ENCODE measurements around the gene ZMPSTE24.

ZMPSTE24 gene

DNA sequence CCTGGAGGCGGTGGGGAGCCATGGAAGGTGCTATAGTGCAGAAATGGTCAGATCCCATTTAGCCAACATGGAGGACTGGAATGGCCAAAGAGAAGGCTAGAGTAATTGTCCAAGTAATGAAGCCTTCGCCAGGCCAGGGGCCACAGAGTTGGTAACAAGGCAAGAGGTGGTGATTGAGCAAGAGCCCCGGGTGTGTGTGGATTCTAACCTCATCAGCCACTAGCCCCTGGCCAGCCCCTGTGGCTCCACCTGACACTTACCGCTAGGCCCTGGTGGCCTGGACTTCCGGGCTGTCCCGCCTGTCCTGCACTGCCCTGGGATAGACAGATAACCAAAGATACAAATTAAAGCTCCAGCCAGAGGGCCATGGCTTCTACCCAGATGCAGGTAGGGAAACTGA, 49.1 kb downstream of the ZMPSTE24 start:
- H3K36me3 ChIP-seq (ENCODE audit: control insufficient read depth, insufficient read depth, low read length) = peaks cover 7% of the 10 kb centered on the region
- WGBS (ENCODE audit: extremely low coverage, insufficient coverage, low lambda C conversion rate) = no CpG with 5 or more reads among the region's 6 CpGs
- no peaks in the 10 kb centered on the region for H3K79me1 ChIP-seq (ENCODE audit: low read length)
- H3K79me2 ChIP-seq (ENCODE audit: control insufficient read depth, insufficient read depth, low read length) = no peaks in the 10 kb centered on the region
- no peaks in the 10 kb centered on the region for H3K27me3 ChIP-seq (ENCODE audit: insufficient read depth, low read length, poor library complexity)
- no peak overlapping the region for H4K5ac ChIP-seq (ENCODE audit: low read length)
- H2BK5ac ChIP-seq (ENCODE audit: low read length) = no peak overlapping the region
- no peak overlapping the region for H3K18ac ChIP-seq (ENCODE audit: low read length)
- H2BK15ac ChIP-seq (replicated peaks; ENCODE audit: low read depth) = no peak overlapping the region
- H3K4ac ChIP-seq (ENCODE audit: low read depth, low read length) = no peak overlapping the region
- H4K8ac ChIP-seq (ENCODE audit: low read depth, low read length) = no peak overlapping the region
- no peak overlapping the region for H3K56ac ChIP-seq (ENCODE audit: low read length)
- H3K4me1 ChIP-seq (ENCODE audit: control insufficient read depth, low read depth, low read length) = no peaks in the 10 kb centered on the region
- H3K23ac ChIP-seq (ENCODE audit: low read length) = no peak overlapping the region
- no peak overlapping the region for H3K4me3 ChIP-seq (ENCODE audit: low read length)
- DNase-seq = no peak
- no peak overlapping the region for H2AK5ac ChIP-seq (ENCODE audit: low read length)
- no peak overlapping the region for H3K27ac ChIP-seq (ENCODE audit: low read depth, low read length)
- no peak overlapping the region for H3K4me2 ChIP-seq (ENCODE audit: low read length)
- H2BK120ac ChIP-seq (ENCODE audit: low read depth, low read length) = no peak overlapping the region
- no peak overlapping the region for H3K9ac ChIP-seq (ENCODE audit: low read length)

DNA sequence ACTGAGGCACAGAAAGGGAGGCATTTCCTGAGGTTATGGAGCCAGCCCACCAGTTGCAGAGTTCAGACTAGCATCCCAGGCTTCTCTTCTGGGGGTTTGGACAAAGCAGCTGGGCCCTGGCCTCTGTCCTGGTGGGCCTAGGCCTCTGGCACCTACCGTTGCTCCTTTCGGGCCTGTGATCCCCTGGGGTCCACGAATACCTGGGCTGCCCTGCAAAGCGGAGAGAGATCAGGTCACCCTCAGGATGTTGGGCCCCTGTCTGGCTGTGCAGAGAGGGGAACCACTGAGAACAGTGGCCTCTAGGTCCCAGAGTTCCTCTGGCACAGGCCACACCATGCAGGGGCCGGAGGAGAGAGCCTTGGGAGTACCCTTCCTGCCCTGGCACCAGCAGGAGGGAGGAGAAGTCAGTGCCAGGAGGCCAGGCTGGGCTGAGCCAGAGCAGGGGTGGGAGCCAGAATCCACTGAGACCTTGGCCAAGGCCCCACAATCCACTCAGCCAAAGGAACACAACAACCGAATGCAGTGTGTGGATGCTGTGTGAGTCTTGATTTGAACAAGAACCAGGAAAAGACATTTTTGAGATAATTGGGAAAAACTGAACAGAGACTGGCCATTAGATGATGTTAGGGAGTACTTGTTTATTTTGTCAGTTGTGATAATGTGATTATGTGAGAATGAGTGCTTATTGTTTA, 50.1 kb downstream of the ZMPSTE24 start:
- no peak for DNase-seq
- no peak overlapping the region for H3K27ac ChIP-seq (ENCODE audit: low read depth, low read length)
- WGBS (ENCODE audit: extremely low coverage, insufficient coverage, low lambda C conversion rate) = no CpG with 5 or more reads among the region's 6 CpGs
- no peak overlapping the region for H3K18ac ChIP-seq (ENCODE audit: low read length)
- H3K4me2 ChIP-seq (ENCODE audit: low read length) = no peak overlapping the region
- no peak overlapping the region for H3K4ac ChIP-seq (ENCODE audit: low read depth, low read length)
- no peaks in the 10 kb centered on the region for H3K79me1 ChIP-seq (ENCODE audit: low read length)
- no peaks in the 10 kb centered on the region for H3K4me1 ChIP-seq (ENCODE audit: control insufficient read depth, low read depth, low read length)
- no peak overlapping the region for H3K23ac ChIP-seq (ENCODE audit: low read length)
- no peak overlapping the region for H2AK5ac ChIP-seq (ENCODE audit: low read length)
- no peak overlapping the region for H4K8ac ChIP-seq (ENCODE audit: low read depth, low read length)
- H4K5ac ChIP-seq (ENCODE audit: low read length) = no peak overlapping the region
- H3K4me3 ChIP-seq (ENCODE audit: low read length) = no peak overlapping the region
- H2BK15ac ChIP-seq (replicated peaks; ENCODE audit: low read depth) = no peak overlapping the region
- no peak overlapping the region for H3K56ac ChIP-seq (ENCODE audit: low read length)
- no peak overlapping the region for H2BK5ac ChIP-seq (ENCODE audit: low read length)
- no peaks in the 10 kb centered on the region for H3K79me2 ChIP-seq (ENCODE audit: control insufficient read depth, insufficient read depth, low read length)
- no peak overlapping the region for H2BK120ac ChIP-seq (ENCODE audit: low read depth, low read length)
- H3K9ac ChIP-seq (ENCODE audit: low read length) = no peak overlapping the region
- H3K36me3 ChIP-seq (ENCODE audit: control insufficient read depth, insufficient read depth, low read length) = peaks cover 7% of the 10 kb centered on the region
- no peaks in the 10 kb centered on the region for H3K27me3 ChIP-seq (ENCODE audit: insufficient read depth, low read length, poor library complexity)

DNA sequence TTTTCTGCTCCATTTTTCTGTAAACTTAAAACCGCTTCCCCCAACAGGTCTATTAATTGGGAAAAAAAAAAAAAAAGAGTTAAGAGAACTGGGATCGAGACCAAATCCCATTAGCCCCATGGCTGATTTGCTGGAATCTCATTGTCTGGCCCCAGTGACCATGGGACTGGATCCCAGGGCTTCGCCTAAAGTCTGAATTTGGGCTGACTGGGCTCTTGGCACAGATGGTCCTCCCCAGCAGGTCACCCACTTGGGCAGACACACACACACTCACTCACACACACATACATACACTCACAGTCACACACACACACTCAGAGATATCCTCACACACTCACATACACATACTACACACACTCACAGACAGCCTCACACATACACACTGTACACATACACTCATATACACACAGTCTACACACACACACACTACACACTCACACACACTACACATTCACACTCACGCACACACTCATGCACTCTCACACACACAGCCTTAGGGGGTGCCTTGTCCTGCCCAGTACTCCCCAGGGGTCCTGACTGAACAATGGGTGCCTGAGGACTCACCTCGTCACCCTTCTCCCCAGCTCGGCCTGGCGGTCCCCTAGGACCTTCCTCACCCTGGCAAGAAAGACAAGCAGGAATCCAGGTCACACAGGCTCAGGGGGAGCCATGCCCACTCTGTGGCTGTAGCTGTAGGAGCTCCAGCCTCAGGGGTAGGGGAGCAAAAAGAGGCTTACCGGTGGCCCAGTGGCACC, 51.5 kb downstream of the ZMPSTE24 start:
- H4K8ac ChIP-seq (ENCODE audit: low read depth, low read length) = no peak overlapping the region
- no peak overlapping the region for H3K23ac ChIP-seq (ENCODE audit: low read length)
- no peak overlapping the region for H3K9ac ChIP-seq (ENCODE audit: low read length)
- peaks cover 1% of the 10 kb centered on the region for H3K4me1 ChIP-seq (ENCODE audit: control insufficient read depth, low read depth, low read length)
- H3K4me3 ChIP-seq (ENCODE audit: low read length) = no peak overlapping the region
- H3K27me3 ChIP-seq (ENCODE audit: insufficient read depth, low read length, poor library complexity) = no peaks in the 10 kb centered on the region
- H2BK5ac ChIP-seq (ENCODE audit: low read length) = no peak overlapping the region
- no peak overlapping the region for H2BK120ac ChIP-seq (ENCODE audit: low read depth, low read length)
- H2BK15ac ChIP-seq (replicated peaks; ENCODE audit: low read depth) = no peak overlapping the region
- H3K56ac ChIP-seq (ENCODE audit: low read length) = no peak overlapping the region
- WGBS (ENCODE audit: extremely low coverage, insufficient coverage, low lambda C conversion rate) = 100% methylated on average over 1 of the region's 8 CpGs
- H4K5ac ChIP-seq (ENCODE audit: low read length) = no peak overlapping the region
- no peak overlapping the region for H3K4ac ChIP-seq (ENCODE audit: low read depth, low read length)
- H3K4me2 ChIP-seq (ENCODE audit: low read length) = no peak overlapping the region
- H3K36me3 ChIP-seq (ENCODE audit: control insufficient read depth, insufficient read depth, low read length) = peaks cover 7% of the 10 kb centered on the region
- H3K18ac ChIP-seq (ENCODE audit: low read length) = no peak overlapping the region
- H3K79me2 ChIP-seq (ENCODE audit: control insufficient read depth, insufficient read depth, low read length) = no peaks in the 10 kb centered on the region
- H3K27ac ChIP-seq (ENCODE audit: low read depth, low read length) = no peak overlapping the region
- H3K79me1 ChIP-seq (ENCODE audit: low read length) = peaks cover 2% of the 10 kb centered on the region
- DNase-seq = no peak
- H2AK5ac ChIP-seq (ENCODE audit: low read length) = no peak overlapping the region

DNA sequence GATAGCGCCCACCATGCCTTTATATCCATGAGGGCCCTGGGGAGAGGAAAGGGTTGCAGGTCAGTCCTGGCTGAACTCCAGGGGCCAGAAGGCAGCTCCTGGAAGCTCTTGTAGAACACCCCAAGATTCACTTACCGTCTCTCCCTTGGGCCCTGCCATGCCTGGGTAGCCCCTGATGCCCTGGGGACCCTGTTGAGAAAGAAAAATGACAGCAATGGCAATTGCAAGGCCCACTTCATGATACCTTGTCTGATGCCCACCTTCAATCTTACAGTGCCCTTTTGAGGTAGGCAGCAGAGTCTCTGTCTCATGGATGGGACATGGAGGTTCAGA, 52.1 kb downstream of the ZMPSTE24 start:
- Histone ChIP-seq H3K18ac (ENCODE audit: low read length) (no peak overlapping the region), H2AK5ac (ENCODE audit: low read length) (no peak overlapping the region), H3K4me3 (ENCODE audit: low read length) (no peak overlapping the region), H3K56ac (ENCODE audit: low read length) (no peak overlapping the region), H3K4me2 (ENCODE audit: low read length) (no peak overlapping the region), H3K9ac (ENCODE audit: low read length) (no peak overlapping the region), H3K4ac (ENCODE audit: low read depth, low read length) (no peak overlapping the region), H3K4me1 (ENCODE audit: control insufficient read depth, low read depth, low read length) (peaks cover 3% of the 10 kb centered on the region), H3K79me2 (ENCODE audit: control insufficient read depth, insufficient read depth, low read length) (no peaks in the 10 kb centered on the region), H3K23ac (ENCODE audit: low read length) (no peak overlapping the region), H3K27ac (ENCODE audit: low read depth, low read length) (no peak overlapping the region), H2BK5ac (ENCODE audit: low read length) (no peak overlapping the region), H2BK15ac (replicated peaks; ENCODE audit: low read depth) (no peak overlapping the region), H2BK120ac (ENCODE audit: low read depth, low read length) (no peak overlapping the region), H4K5ac (ENCODE audit: low read length) (no peak overlapping the region), H4K8ac (ENCODE audit: low read depth, low read length) (no peak overlapping the region), H3K36me3 (ENCODE audit: control insufficient read depth, insufficient read depth, low read length) (peaks cover 7% of the 10 kb centered on the region), H3K27me3 (ENCODE audit: insufficient read depth, low read length, poor library complexity) (no peaks in the 10 kb centered on the region), H3K79me1 (ENCODE audit: low read length) (peaks cover 2% of the 10 kb centered on the region)
- WGBS (ENCODE audit: extremely low coverage, insufficient coverage, low lambda C conversion rate) = no CpG with 5 or more reads among the region's 2 CpGs
- no peak for DNase-seq

DNA sequence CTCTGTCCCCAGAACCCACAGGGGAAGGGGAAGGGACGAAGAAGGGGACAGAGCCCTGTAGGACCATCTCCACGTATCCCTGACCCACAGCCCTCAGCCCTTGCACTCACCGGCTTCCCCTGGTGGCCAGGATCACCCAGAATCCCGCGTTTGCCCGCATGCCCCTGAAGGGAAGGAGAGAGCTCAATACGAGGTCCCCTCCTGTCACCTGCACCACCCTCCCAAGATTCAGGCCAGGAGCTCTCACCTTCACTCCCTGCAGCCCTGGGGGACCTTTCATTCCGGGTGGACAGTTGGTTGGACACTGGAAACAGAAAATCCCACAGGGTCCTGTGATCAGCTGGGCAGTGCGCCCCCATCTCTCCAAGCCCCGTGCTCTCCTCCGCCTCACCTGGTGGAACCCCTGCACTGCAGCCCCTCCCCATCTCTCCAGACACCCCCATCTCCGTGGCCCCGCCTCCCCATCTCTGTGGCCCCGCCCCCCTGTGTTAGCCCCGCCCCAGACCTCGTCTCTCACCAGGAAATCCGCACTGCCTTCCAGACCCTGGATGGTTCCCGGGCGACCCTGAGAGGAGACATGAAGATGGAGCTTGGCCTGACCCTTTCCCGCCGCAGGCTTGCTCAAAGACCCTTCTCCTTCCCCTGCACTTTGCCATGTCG, 53.1 kb downstream of the ZMPSTE24 start:
- Histone ChIP-seq H3K4me1 (ENCODE audit: control insufficient read depth, low read depth, low read length) (peaks cover 3% of the 10 kb centered on the region), H3K79me1 (ENCODE audit: low read length) (peaks cover 2% of the 10 kb centered on the region), H3K4me3 (ENCODE audit: low read length) (no peak overlapping the region), H2BK120ac (ENCODE audit: low read depth, low read length) (no peak overlapping the region), H3K79me2 (ENCODE audit: control insufficient read depth, insufficient read depth, low read length) (no peaks in the 10 kb centered on the region), H3K36me3 (ENCODE audit: control insufficient read depth, insufficient read depth, low read length) (peaks cover 5% of the 10 kb centered on the region), H2BK5ac (ENCODE audit: low read length) (no peak overlapping the region), H3K4me2 (ENCODE audit: low read length) (no peak overlapping the region), H3K27ac (ENCODE audit: low read depth, low read length) (no peak overlapping the region), H3K27me3 (ENCODE audit: insufficient read depth, low read length, poor library complexity) (no peaks in the 10 kb centered on the region), H2AK5ac (ENCODE audit: low read length) (no peak overlapping the region), H3K4ac (ENCODE audit: low read depth, low read length) (no peak overlapping the region), H3K56ac (ENCODE audit: low read length) (no peak overlapping the region), H3K9ac (ENCODE audit: low read length) (no peak overlapping the region), H4K5ac (ENCODE audit: low read length) (no peak overlapping the region), H2BK15ac (replicated peaks; ENCODE audit: low read depth) (no peak overlapping the region), H3K18ac (ENCODE audit: low read length) (no peak overlapping the region), H3K23ac (ENCODE audit: low read length) (no peak overlapping the region), H4K8ac (ENCODE audit: low read depth, low read length) (no peak overlapping the region)
- DNase-seq = peak; percentile 31
- WGBS (ENCODE audit: extremely low coverage, insufficient coverage, low lambda C conversion rate) = no CpG with 5 or more reads among the region's 22 CpGs

All from mesendoderm (in vitro differentiated cells).